IPS DF 4.7 (cell line): ENCODE results near the gene ARFGAP2.

Experiments used
- DNase-seq: peaks from one replicate; pipeline ENCODE4 v3.0.0-alpha.2; 2013; ENCODE audit warnings: low spot score; ENCODE audit errors: extremely low read depth

ARFGAP2 gene

GRCh38 chr11:47171061-47171838 lies 5.4 kb downstream of the ARFGAP2 start:
- no peak for DNase-seq

- no peak for DNase-seq
Measured at GRCh38 chr11:47166368-47166767, 10.3 kb downstream of the ARFGAP2 start.

- no peak for DNase-seq
Measured at GRCh38 chr11:47165253-47165840, 11.3 kb downstream of the ARFGAP2 start.

GRCh38 chr11:47164321-47164720 lies 12.4 kb downstream of the ARFGAP2 start:
- no peak for DNase-seq

- no peak for DNase-seq
Measured at GRCh38 chr11:47163898-47164297, 12.8 kb downstream of the ARFGAP2 start.

- no peak for DNase-seq
Measured at GRCh38 chr11:47163193-47163592, 13.5 kb downstream of the ARFGAP2 start.

GRCh38 chr11:47162426-47162825 lies 14.3 kb downstream of the ARFGAP2 start:
- no peak for DNase-seq

- DNase-seq, result no peak
Measured at GRCh38 chr11:47161890-47162289, 14.8 kb downstream of the ARFGAP2 start.

- no peak for DNase-seq
Measured at GRCh38 chr11:47161134-47161854, 15.4 kb downstream of the ARFGAP2 start.

- DNase-seq, result no peak
Measured at GRCh38 chr11:47160753-47161133, 15.9 kb downstream of the ARFGAP2 start.

- DNase-seq, result no peak
Measured at GRCh38 chr11:47158242-47158641, 18.4 kb downstream of the ARFGAP2 start.

GRCh38 chr11:47157805-47158204 lies 18.9 kb downstream of the ARFGAP2 start:
- no peak for DNase-seq

GRCh38 chr11:47156951-47157350 lies 19.7 kb downstream of the ARFGAP2 start:
- no peak for DNase-seq

GRCh38 chr11:47156333-47156732 lies 20.3 kb downstream of the ARFGAP2 start:
- no peak for DNase-seq

- no peak for DNase-seq
Measured at GRCh38 chr11:47155879-47156278, 20.8 kb downstream of the ARFGAP2 start.

GRCh38 chr11:47154616-47155570 lies 21.8 kb downstream of the ARFGAP2 start:
- no peak for DNase-seq

- no peak for DNase-seq
Measured at GRCh38 chr11:47152953-47153950, 23.4 kb downstream of the ARFGAP2 start.

GRCh38 chr11:47152126-47152952 lies 24.3 kb downstream of the ARFGAP2 start:
- DNase-seq, result no peak

GRCh38 chr11:47149782-47150181 lies 26.9 kb downstream of the ARFGAP2 start:
- no peak for DNase-seq
